ENCODE data around the gene AACS. TPM values are rescaled to one million over a fixed set of nuclear protein-coding genes. Genes with fewer than 3 reads are reported as not detected.
A peak's percentile ranks its signal among the peaks of the same experiment; 100 is the strongest.
"Not testable (repeated sequence)": the region's sequence is repeated elsewhere in the genome, so short reads cannot be mapped to it uniquely, and the experiment has no call there.

AACS gene
- total RNA-seq, 1 donor from 2014 or later, result 29.7 TPM

- DNase-seq, result no peak
These were observed 59.2 kb downstream of the AACS start for GRCh38 chr12:125124320-125124966.

GRCh38 chr12:125125271-125125670 lies 60.0 kb downstream of the AACS start:
- no peak for DNase-seq

- DNase-seq, result no peak
These were observed 63.4 kb downstream of the AACS start for GRCh38 chr12:125128439-125129178.

- no peak for DNase-seq
These were observed 63.9 kb downstream of the AACS start for GRCh38 chr12:125129179-125129571.

- DNase-seq, result no peak
These were observed 64.5 kb downstream of the AACS start for GRCh38 chr12:125129591-125130255.

- DNase-seq, result no peak
These were observed 66.7 kb downstream of the AACS start for GRCh38 chr12:125131958-125132357.

- no peak for DNase-seq
These were observed 67.6 kb downstream of the AACS start for GRCh38 chr12:125132698-125133400.

GRCh38 chr12:125133616-125134015 lies 68.4 kb downstream of the AACS start:
- no peak for DNase-seq

- no peak for DNase-seq
These were observed 69.3 kb downstream of the AACS start for GRCh38 chr12:125134576-125134975.

- DNase-seq, result no peak
These were observed 70.7 kb downstream of the AACS start for GRCh38 chr12:125135906-125136305.

- no peak for DNase-seq
These were observed 71.5 kb downstream of the AACS start for GRCh38 chr12:125136702-125137101.

GRCh38 chr12:125137766-125138344 lies 72.6 kb downstream of the AACS start:
- no peak for DNase-seq

GRCh38 chr12:125140279-125141209 lies 75.3 kb downstream of the AACS start:
- no peak for DNase-seq

GRCh38 chr12:125141210-125141573 lies 76.0 kb downstream of the AACS start:
- DNase-seq, result not testable (repeated sequence)

GRCh38 chr12:125142601-125143000 lies 77.4 kb downstream of the AACS start:
- no peak for DNase-seq

GRCh38 chr12:125143491-125143890 lies 78.3 kb downstream of the AACS start:
- peak; percentile 17 for DNase-seq

- DNase-seq, result no peak
These were observed 80.0 kb downstream of the AACS start for GRCh38 chr12:125145196-125145595.

- no peak for DNase-seq
These were observed 83.1 kb downstream of the AACS start for GRCh38 chr12:125148316-125148715.

- DNase-seq, result no peak
These were observed 84.2 kb downstream of the AACS start for GRCh38 chr12:125149160-125150108.

- no peak for DNase-seq
These were observed 86.0 kb downstream of the AACS start for GRCh38 chr12:125151284-125151683.
